COLO668 (cell line): ENCODE results near the gene DCDC2C.
A peak's percentile ranks its signal among the peaks of the same experiment; 100 is the strongest.

Experiments used
- DNase-seq: peaks from one replicate; lab custom pipeline; 2025; ENCODE audit not compliant: unreplicated experiment; lab: John Stamatoyannopoulos, UW

DCDC2C gene

GRCh38 chr2:3769766-3770165 lies 66.4 kb downstream of the DCDC2C start:
- DNase-seq, result no peak

- DNase-seq, result no peak
Observed at GRCh38 chr2:3770724-3771415, 67.5 kb downstream of the DCDC2C start.

GRCh38 chr2:3771576-3771975 lies 68.2 kb downstream of the DCDC2C start:
- no peak for DNase-seq

DNA sequence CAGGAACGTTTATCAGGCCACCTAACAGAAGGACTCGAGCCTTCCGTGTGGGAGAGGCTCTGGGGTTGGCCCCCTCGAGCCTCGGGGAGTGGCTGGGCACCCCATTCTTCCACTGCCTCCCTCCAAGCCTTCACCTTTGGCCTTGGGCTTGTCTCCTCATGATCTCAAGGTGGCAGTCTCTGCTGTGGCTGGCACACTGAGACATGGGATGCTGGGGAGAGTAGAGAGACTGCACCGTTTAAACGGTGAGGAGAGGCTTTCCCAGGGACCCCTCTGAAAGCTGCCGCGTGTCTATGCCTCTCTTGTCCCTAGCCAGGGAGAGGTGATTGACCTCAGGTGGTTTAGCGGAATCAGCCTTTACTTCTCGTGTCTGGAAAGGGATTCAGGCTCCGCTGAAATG lies 71.0 kb downstream of the DCDC2C start:
- DNase-seq, result no peak

GRCh38 chr2:3776311-3776710 lies 72.9 kb downstream of the DCDC2C start:
- no peak for DNase-seq

DNA sequence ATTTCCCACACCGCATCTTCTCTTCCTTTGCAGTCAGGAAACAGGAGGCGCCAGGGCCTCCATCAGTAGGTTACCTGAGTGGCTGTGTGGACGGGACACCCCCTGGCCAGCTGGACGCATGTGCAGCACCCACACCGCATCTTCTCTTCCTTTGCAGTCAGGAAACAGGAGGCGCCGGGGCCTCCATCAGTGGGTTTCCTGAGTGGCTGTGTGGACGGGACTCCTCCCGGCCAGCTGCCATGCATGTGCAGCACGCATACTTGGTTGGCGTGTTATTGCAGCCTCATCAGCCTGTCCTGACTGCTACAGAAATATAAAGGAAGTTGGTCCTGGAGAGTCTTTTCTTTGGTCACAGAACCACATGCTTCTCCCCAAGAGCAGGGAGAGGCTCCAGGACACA lies 74.6 kb downstream of the DCDC2C start:
- no peak for DNase-seq

- no peak for DNase-seq
Observed at GRCh38 chr2:3778851-3779495, 75.6 kb downstream of the DCDC2C start.

- DNase-seq, result no peak
Observed at GRCh38 chr2:3779496-3780049, 76.2 kb downstream of the DCDC2C start.

DNA sequence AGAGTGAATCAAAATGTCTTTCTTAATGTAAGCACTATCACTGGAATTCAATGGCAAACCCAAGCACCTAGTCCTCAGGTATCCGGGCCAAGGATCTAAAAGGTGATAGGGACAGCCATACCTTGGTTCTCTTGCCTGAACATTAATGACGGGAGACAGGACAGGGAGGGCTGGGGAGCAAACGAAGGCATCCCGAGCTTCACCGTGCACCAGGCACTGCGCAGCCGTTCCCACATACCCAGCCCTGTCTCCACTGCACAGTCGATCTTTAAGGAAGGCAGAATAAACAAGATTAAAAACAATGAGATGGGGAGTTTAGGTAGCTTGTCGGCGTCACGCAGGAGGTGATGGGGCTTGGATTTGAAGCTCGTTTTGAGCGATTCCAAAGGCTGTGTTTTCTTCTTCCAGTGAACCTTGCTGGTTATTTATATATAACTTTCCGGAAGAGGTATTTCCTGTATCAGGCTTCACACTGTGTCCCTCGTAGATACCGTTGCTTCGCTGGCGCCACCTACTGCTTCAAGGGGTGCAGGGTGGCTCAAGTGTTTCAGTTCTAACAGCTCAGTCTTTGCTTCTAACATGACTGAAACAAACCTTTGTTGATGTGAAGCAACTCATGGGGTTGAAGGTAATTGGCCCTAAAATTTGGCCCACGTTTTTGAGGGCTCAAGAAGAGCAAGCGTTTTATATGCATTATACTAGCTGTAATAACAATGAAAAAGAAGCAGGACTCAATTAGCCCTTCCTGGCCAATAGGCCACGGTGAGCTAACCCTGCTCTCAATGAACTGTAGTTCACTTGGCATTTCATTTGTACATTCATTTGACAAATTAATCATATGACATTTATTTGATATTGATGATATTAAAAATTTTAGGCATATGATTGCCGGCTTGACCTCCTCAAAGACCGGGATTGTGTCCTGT lies 77.4 kb downstream of the DCDC2C start:
- DNase-seq, result peak; percentile 72

GRCh38 chr2:3784731-3785130 lies 81.4 kb downstream of the DCDC2C start:
- DNase-seq, result no peak

DNA sequence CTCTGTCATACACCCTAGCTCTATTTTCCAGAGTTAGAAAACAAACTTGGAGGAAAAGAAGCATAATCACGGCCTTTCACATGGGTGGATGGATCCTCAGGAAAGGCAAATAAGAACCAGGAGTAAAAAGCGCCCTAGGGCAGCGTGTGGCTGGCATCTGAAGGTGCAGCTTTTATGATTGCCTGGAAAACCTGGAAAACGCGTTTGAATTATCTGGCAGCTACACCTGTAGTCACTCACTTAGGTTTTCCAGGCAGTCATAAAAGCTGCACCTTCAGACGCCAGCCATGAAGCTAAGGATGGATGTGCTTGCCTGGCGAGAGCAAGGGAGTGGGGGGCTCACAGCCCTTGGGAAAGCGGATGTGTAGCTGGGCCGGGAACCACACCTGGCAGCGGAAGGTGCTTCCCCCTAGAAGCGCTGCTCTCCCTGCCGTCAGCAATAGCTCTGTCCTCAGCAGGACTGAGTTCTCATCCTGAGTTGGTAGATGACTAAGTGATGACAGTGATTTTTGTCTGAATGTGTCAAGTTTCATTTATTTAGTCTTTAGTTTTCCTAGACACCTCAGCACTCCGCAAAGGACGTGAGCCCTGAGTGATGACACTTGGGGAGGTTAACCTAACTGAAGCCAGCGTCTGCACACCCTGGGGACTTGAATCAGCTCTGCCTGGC lies 82.0 kb downstream of the DCDC2C start:
- no peak for DNase-seq

DNA sequence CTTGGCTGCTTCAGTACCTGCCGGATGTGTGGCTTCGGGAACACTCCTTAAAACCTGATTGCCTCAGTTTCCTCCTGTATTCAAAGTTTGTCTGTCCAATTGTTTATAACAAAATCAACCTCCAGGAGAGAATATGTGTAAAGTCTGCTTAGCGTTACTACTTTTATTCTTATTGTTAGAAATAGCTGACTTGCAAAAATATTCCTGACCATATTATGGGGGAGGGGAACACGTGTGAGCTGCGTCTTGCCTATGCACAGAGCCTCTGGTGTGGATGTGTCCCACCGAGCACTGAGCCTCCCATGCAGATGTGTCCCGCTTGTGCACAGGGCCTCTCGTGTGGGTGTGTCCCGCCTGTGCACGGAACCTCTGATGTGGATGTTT lies 82.5 kb downstream of the DCDC2C start:
- DNase-seq, result no peak

- no peak for DNase-seq
Observed at GRCh38 chr2:3787768-3788167, 84.4 kb downstream of the DCDC2C start.

DNA sequence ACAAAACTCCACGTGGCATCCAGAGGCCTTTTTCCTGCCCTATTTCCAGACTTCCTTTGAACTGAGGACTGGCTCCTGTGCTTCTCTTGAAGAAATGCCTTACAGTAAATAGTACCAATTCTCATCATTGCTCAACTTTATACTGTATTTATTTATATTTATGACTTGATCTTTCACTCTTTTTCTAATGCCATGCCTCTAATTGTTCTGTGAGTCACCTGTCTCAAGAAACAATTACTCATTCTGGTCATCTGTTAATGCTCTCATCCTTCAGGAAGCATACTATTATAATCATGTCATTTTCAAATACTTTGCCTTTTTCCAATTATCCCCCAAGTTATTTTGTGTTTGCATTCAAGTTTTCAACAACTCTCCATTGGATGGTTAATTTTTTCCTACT lies 85.9 kb downstream of the DCDC2C start:
- DNase-seq, result no peak

DNA sequence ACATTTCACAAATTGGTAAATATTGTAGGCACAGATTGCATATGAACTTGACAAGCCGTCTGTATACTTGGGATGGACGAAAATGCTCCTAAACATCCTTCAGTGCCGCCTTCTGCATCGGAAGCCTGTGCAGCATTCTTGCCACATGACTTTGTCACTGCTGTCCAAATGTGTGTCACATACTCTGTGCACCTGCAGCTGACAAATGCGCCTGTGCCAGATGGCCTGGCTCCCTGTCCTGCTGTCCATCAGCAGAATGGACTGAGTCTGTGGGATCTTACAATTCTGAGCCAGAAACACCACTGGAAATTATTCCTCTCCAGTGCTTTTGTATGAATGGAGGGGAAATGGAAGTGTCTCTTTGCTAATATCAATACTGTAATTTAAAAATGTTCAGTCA lies 89.9 kb downstream of the DCDC2C start:
- DNase-seq, result no peak

DNA sequence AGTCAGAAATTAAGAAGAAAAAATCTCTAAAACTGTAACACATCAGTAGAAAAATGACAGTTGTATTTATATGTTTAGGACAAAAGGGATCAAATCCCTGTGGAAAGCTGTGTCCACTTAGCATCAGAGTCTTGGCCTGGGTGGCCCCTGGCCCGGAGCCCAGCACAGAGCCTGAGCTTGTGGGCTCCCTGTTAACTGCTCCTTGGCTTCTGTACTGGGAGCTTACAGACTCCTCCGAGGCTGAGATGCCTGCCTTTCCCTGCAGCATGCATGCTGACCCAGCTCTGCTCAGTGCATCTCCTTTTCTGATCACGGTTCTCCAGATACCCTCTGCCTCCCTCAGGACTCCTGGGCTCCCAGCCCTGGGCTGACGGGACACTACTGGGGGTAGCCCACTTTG lies 98.1 kb downstream of the DCDC2C start:
- no peak for DNase-seq

GRCh38 chr2:3805201-3805939 lies 102.0 kb downstream of the DCDC2C start:
- peak; percentile 25 for DNase-seq

- no peak for DNase-seq
Observed at GRCh38 chr2:3806168-3806567, 102.8 kb downstream of the DCDC2C start.

- no peak for DNase-seq
Observed at GRCh38 chr2:3806730-3807129, 103.4 kb downstream of the DCDC2C start.

- no peak for DNase-seq
Observed at GRCh38 chr2:3807853-3808252, 104.5 kb downstream of the DCDC2C start.
